Heart left ventricle (tissue), 16 donors: ENCODE measurements around the gene PRPF39. TPM values are rescaled to one million over a fixed set of nuclear protein-coding genes. Genes with fewer than 3 reads are reported as not detected.

ENCODE experiments used
- ATAC-seq, 4 donors: fragments of 200-7000 bp; cut with Tn5 transposase; one replicate each; pipeline ENCODE4 v1.9.1; 2020 to 2022; ENCODE audit warnings: moderate library complexity in 4 of 4, mild to moderate bottlenecking in 3 of 4, moderate number of reproducible peaks in 1 of 4
- DNase-seq, 5 donors: peaks; one replicate each; pipeline ENCODE4 v3.0.0-alpha.2; 2020
- H3K27ac ChIP-seq, 12 donors: fragments of 200-600 bp; sonication (generic) in 4 of 12; one replicate each; pipeline versions ENCODE4 v1.5.0 to v1.8.0; 2016 to 2022; ENCODE audit warnings: mild to moderate bottlenecking in 2 of 12
- H3K27me3 ChIP-seq, 9 donors: fragments of 200-600 bp; sonication (generic) in 2 of 9; one replicate each; pipeline versions ENCODE4 v1.5.1 to v1.8.0; 2016 to 2022; ENCODE audit warnings: mild to moderate bottlenecking in 3 of 9
- H3K36me3 ChIP-seq, 9 donors: fragments of 200-600 bp; sonication (generic) in 2 of 9; one replicate each; pipeline versions ENCODE4 v1.5.0 to v1.8.0; 2018 to 2022; ENCODE audit warnings: mild to moderate bottlenecking in 2 of 9
- H3K4me1 ChIP-seq, 12 donors: fragments of 200-600 bp; sonication (generic) in 4 of 12; one replicate each; pipeline versions ENCODE4 v1.5.0 to v1.8.0; 2016 to 2022; ENCODE audit warnings: mild to moderate bottlenecking in 3 of 12
- H3K4me3 ChIP-seq, 12 donors: fragments of 200-600 bp; sonication (generic) in 4 of 12; one replicate each; pipeline versions ENCODE4 v1.5.0 to v1.8.0; 2017 to 2022; ENCODE audit warnings: mild to moderate bottlenecking in 9 of 12, moderate library complexity in 4 of 12
- H3K9me3 ChIP-seq, 12 donors: fragments of 200-600 bp; sonication (generic) in 4 of 12; one replicate each; pipeline versions ENCODE4 v1.5.0 to v1.8.0; 2016 to 2022; ENCODE audit warnings: mild to moderate bottlenecking in 1 of 12
- POLR2A ChIP-seq, 2 donors: fragments of 450-650 bp; IDR thresholded peaks; one replicate each; pipeline ENCODE4 v1.6.1; 2017; ENCODE audit warnings: antibody characterized with exemption in 2 of 2, mild to moderate bottlenecking in 2 of 2, moderate library complexity in 2 of 2
- WGBS, 4 donors: extraction: QIAGEN DNeasy Blood & Tissue Kit in 2 of 4; methylation state at CpG; one replicate each; pipeline versions ENCODE4 v1.1.5 to v1.1.7; 2013 to 2018; 5-methylcytosine and 5-hydroxymethylcytosine counted together
- intact Hi-C, 10 donors: fragments of 100-400 bp; cut with DNase I; formaldehyde crosslinking; loops; one replicate each; pipeline versions ENCODE4 v1.11.1 to v1.14.2; 2022
- polyA plus RNA-seq, 2 donors: library from polyadenylated mRNA; stranded (reverse); fragments of 200-250 nt; gene quantifications; one replicate each; pipeline ENCODE4 v1.2.3, GENCODE V29; 2013
- total RNA-seq, 9 donors: library from RNA; depleted of rRNA in 2 of 9; stranded (reverse); fragments of >200 nt in 2 of 9; fragmentation: NEBNext Ultra II Directional in 3 of 9; extraction: Animal tissue kit (Norgen Biotek cat#: 25700) in 3 of 9; gene quantifications; one replicate each; pipeline versions ENCODE4 v1.1.0 to v1.2.4, GENCODE V29; 2016 to 2023
- TF ChIP-seq, protein P1 (sequence below), 12 donors: fragments of 200-600 bp; sonication (generic) in 4 of 12; IDR thresholded peaks; one replicate each; pipeline versions ENCODE4 v1.5.0 to v1.8.0; 2018 to 2022; ENCODE audit warnings: antibody characterized with exemption in 12 of 12, mild to moderate bottlenecking in 5 of 12
- donor health status: ischemic (EF 13 %, LVEDD 7.1; RV severe dilation, severe dysfunction).
- donor health status: healthy with polysubstance abuse.
- donor health status: DM: no; HTN: yes; CAD: no.
- donor health status: DM: no; HTN: no; CAD: no.
- donor health status: ischemic (EF 25% LVEDD 6.9; RV normal size, moderate dysfunction).
- donor health status: ischemic (EF 25% LVEDD 5.7; RV mildly dilated, moderate dysfunction).
- donor health status: healthy.
- donor health status: DM: yes; HTN: yes; CAD: no.
- donor health status: ischemic (EF 35%, LVEDD 5.7; RV mildly dilated, moderate dysfunction).
- donor health status: nonischemic (EF 11% LVEDD 7.7; RV severe dilation, severe dysfunction).
- donor health status: DM: yes; HTN: yes; CAD: no.
- donor health status: PGD.
- donor health status: ischemic (EF 29% LVEDD 5.4; RV normal size, mild dysfunction).
- donor health status: nonischemic (EF 23%, LVEDD 6.1; RV moderate dilation, normal function).

Gene PRPF39
- total and polyA plus RNA-seq, 11 donors: 5.9 to 17.0 (median 13.1) TPM

DNA sequence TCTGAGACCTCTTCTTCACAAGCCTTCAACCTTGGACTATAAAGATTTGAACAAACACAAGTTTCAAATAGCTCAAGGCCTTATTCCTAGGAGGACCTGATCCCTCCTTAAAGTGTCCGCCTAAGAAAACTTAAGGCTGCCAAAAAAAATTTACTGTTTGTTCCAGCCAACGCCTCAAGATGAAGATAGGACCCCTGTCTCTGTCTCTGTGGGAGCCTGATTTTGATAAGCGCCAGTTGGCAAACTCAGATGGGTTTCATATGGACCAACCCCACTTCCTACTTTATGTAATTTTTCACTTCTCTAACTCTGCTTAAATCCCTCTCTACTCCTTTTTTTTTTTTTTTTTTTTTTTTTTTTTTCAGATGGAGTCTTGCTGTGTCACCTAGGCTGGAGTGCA, 39.4 kb downstream of the PRPF39 start:
- intact Hi-C loops: no loop called here
- TF ChIP-seq POLR2A (IDR thresholded peaks at IDR 0.05): no peak
- TF ChIP-seq, protein P1, sequence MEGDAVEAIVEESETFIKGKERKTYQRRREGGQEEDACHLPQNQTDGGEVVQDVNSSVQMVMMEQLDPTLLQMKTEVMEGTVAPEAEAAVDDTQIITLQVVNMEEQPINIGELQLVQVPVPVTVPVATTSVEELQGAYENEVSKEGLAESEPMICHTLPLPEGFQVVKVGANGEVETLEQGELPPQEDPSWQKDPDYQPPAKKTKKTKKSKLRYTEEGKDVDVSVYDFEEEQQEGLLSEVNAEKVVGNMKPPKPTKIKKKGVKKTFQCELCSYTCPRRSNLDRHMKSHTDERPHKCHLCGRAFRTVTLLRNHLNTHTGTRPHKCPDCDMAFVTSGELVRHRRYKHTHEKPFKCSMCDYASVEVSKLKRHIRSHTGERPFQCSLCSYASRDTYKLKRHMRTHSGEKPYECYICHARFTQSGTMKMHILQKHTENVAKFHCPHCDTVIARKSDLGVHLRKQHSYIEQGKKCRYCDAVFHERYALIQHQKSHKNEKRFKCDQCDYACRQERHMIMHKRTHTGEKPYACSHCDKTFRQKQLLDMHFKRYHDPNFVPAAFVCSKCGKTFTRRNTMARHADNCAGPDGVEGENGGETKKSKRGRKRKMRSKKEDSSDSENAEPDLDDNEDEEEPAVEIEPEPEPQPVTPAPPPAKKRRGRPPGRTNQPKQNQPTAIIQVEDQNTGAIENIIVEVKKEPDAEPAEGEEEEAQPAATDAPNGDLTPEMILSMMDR (IDR thresholded peaks at IDR 0.05): no peak
- Histone ChIP-seq H3K27ac (no peak overlapping the region), H3K9me3 (no peaks in the 10 kb centered on the region), H3K36me3 (peaks cover 0 to 97% (median 95%) of the 10 kb centered on the region in 9 donors), H3K27me3 (no peaks in the 10 kb centered on the region), H3K4me3 (no peak overlapping the region), H3K4me1 (no peaks in the 10 kb centered on the region)
- no peak for DNase-seq
- ATAC-seq: no peak
- WGBS, 4 donors: 87 to 95% (median 89%) methylated on average over 3 of the region's 3 CpGs

DNA sequence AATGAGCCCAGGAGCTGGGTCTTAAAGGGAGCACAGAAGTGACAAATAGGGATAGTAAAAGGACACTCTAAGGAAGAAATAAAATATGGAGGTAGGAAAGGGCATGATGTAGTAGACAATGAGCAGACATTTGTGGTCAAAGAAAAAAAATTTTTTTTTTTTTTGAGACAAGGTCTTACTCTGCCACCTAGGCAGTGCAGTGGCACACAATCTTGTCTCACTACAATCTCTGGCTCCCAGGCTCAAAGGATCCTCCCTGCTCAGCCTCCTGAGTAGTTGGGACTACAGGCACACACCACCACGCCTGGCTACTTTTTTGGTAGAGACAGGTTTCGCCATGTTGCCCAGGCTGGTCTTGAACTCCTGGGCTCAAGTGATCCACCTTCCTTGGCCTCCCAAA, 41.8 kb downstream of the PRPF39 start:
- intact Hi-C loops: no loop called here
- H3K27ac ChIP-seq: no peak overlapping the region
- ATAC-seq (no peak), DNase-seq (no peak)
- no peaks in the 10 kb centered on the region for H3K27me3 ChIP-seq
- WGBS, 4 donors: 88 to 97% (median 97%) methylated on average over 2 of the region's 2 CpGs
- no peak for TF ChIP-seq POLR2A (IDR thresholded peaks at IDR 0.05)
- TF ChIP-seq, protein P1 (IDR thresholded peaks at IDR 0.05): no peak
- peaks cover 0 to 91% (median 84%) of the 10 kb centered on the region in 9 donors for H3K36me3 ChIP-seq
- no peak overlapping the region for H3K4me3 ChIP-seq
- peaks cover 0 to 17% (median 9%) of the 10 kb centered on the region in 12 donors for H3K4me1 ChIP-seq
- H3K9me3 ChIP-seq: no peaks in the 10 kb centered on the region

DNA sequence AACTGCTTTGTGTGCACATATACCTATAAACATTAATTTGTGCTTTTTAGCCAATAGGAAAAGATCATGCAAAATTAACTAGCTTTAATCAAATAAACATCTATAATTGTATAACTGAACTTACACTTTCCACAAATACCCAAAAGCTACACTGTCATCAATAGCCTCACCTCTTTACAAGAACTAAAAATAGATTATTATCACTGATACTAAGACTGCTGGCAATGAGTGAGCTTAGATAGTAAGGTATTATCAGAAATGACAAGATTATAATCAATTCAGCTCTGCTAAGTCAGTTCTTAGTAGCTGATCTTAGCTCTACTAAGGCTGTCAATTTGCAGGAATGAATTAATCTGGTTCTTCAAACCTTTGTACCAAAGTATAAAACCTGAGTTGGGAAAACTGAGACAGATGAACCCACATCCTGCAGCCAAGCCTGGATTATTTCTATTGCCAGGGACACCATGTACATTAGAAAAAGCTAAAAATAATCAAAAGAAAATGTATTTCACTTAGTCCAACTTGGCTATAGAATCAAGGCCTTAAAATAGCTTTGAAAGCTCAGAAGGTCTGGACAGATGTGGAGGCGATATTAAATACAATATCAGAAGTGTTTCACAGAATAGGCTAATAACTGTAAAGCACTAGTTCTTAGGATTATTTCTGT, 45.2 kb downstream of the PRPF39 start:
- DNase-seq: no peak
- peaks cover 0 to 40% (median 22%) of the 10 kb centered on the region in 12 donors for H3K4me1 ChIP-seq

DNA sequence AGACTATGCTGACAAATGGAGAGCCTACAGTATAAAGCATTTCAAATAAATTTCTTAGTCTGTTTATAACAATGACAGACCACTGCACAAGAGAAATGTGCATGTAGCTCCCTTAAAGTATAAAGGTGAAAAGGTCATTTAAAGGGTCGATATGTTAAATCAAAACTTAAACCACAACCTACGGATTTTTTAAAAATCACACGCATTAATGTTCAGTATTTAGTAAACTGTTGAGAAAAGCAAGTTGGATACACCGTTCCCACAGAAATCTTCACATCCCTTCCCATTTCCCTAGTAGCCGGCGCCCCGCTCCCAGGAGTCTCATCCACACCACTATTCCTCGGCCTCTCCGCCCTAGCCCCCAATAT, 49.8 kb downstream of the PRPF39 start:
- Histone ChIP-seq H3K4me1 (peaks cover 7 to 59% (median 41%) of the 10 kb centered on the region in 12 donors), H3K9me3 (no peaks in the 10 kb centered on the region), H3K27ac (peak overlapping the region; percentile 76 to 95 (median 90)), H3K4me3 (peak overlapping the region; percentile 60 to 91 (median 80)), H3K36me3 (peaks cover 0 to 15% (median 9%) of the 10 kb centered on the region in 9 donors), H3K27me3 (no peaks in the 10 kb centered on the region)
- WGBS, 4 donors: 0 to 1% (median 1%) methylated on average over 9 of the region's 9 CpGs
- ATAC-seq: peak; percentile 0 to 21 (median 12)
- TF ChIP-seq, protein P1 (IDR thresholded peaks at IDR 0.05): no peak
- no peak for TF ChIP-seq POLR2A (IDR thresholded peaks at IDR 0.05)
- DNase-seq: no peak
- intact Hi-C loops: loop anchor here (1.0 to 10.0 kb wide), 15 partner anchors 46 to 239 kb away; partner anchors contain the start of genes TOGARAM1 (in 8 of the 10), MIS18BP1 (in 6 of the 10), KLHL28 (in 4 of the 10) and PRPF39 (in 4 of the 10)

More for the DNA sequence above, 45.2 kb downstream of the PRPF39 start:
- H3K36me3 ChIP-seq: peaks cover 0 to 57% (median 50%) of the 10 kb centered on the region in 9 donors
- no peak overlapping the region for H3K4me3 ChIP-seq
- TF ChIP-seq POLR2A (IDR thresholded peaks at IDR 0.05): no peak
- TF ChIP-seq, protein P1 (IDR thresholded peaks at IDR 0.05): no peak
- no peaks in the 10 kb centered on the region for H3K27me3 ChIP-seq
- intact Hi-C loops: no loop called here
- H3K9me3 ChIP-seq: no peaks in the 10 kb centered on the region
- H3K27ac ChIP-seq: peak overlapping the region in 2 of 12 donors; percentile 4 to 35
- ATAC-seq: no peak
- 19 to 58% (median 50%) methylated on average over 1 of the region's 1 CpG for WGBS, 4 donors
